ENCODE measurements around the gene APOE.

Gene APOE

GRCh38 chr19:44866664-44867063 lies 38.9 kb upstream of the APOE start:
- TF ChIP-seq PKNOX1 (IDR thresholded peaks at IDR 0.05) (no peak), BHLHE40 (IDR thresholded peaks at IDR 0.05; ENCODE audit: borderline replicate concordance) (no peak), FOXM1 (IDR thresholded peaks at IDR 0.05; ENCODE audit: borderline replicate concordance) (no peak), NFRKB (IDR thresholded peaks at IDR 0.05) (no peak), ARNT (IDR thresholded peaks at IDR 0.05) (no peak), ELF4 (IDR thresholded peaks at IDR 0.05) (no peak), TARDBP (IDR thresholded peaks at IDR 0.05) (no peak), HDGF (IDR thresholded peaks at IDR 0.05; ENCODE audit: borderline replicate concordance) (no peak)
- no peak for DNase-seq (ENCODE audit: extremely low spot score)
- ChIA-PET POLR2A (no interaction called here), CTCF (no interaction called here)

- DNase-seq (ENCODE audit: extremely low spot score): no peak
- TF ChIP-seq ZNF384 (IDR thresholded peaks at IDR 0.05): no peak
- no peak for TF ChIP-seq ARNT (IDR thresholded peaks at IDR 0.05)
- no peak for TF ChIP-seq SP1 (IDR thresholded peaks at IDR 0.05)
- TF ChIP-seq CTBP1 (IDR thresholded peaks at IDR 0.05; ENCODE audit: borderline replicate concordance): no peak
- TF ChIP-seq FOXM1 (IDR thresholded peaks at IDR 0.05; ENCODE audit: borderline replicate concordance): no peak
- TF ChIP-seq LEF1 (IDR thresholded peaks at IDR 0.05; ENCODE audit: borderline replicate concordance): no peak
- TF ChIP-seq HDGF (IDR thresholded peaks at IDR 0.05; ENCODE audit: borderline replicate concordance): no peak
- no peak for TF ChIP-seq BHLHE40 (IDR thresholded peaks at IDR 0.05; ENCODE audit: borderline replicate concordance)
- TF ChIP-seq L3MBTL2 (conservative IDR thresholded peaks at IDR 0.05): no peak
- no peak for TF ChIP-seq ELF4 (IDR thresholded peaks at IDR 0.05)
- TF ChIP-seq PKNOX1 (IDR thresholded peaks at IDR 0.05): no peak
- TF ChIP-seq FOXA1 (IDR thresholded peaks at IDR 0.05): no peak
- TF ChIP-seq FOXK2 (IDR thresholded peaks at IDR 0.05): no peak
- TF ChIP-seq NFRKB (IDR thresholded peaks at IDR 0.05): no peak
- no peak for TF ChIP-seq SUZ12 (IDR thresholded peaks at IDR 0.05)
- TF ChIP-seq TARDBP (IDR thresholded peaks at IDR 0.05): no peak
- ChIA-PET CTCF (interaction anchor here (0.6 kb wide), 1 partner anchor 1421 kb away, joined by 3 read pairs; no protein-coding TSS in a partner anchor), POLR2A (no interaction called here)
Observed at GRCh38 chr19:44867578-44867977, 38.0 kb upstream of the APOE start.

DNA sequence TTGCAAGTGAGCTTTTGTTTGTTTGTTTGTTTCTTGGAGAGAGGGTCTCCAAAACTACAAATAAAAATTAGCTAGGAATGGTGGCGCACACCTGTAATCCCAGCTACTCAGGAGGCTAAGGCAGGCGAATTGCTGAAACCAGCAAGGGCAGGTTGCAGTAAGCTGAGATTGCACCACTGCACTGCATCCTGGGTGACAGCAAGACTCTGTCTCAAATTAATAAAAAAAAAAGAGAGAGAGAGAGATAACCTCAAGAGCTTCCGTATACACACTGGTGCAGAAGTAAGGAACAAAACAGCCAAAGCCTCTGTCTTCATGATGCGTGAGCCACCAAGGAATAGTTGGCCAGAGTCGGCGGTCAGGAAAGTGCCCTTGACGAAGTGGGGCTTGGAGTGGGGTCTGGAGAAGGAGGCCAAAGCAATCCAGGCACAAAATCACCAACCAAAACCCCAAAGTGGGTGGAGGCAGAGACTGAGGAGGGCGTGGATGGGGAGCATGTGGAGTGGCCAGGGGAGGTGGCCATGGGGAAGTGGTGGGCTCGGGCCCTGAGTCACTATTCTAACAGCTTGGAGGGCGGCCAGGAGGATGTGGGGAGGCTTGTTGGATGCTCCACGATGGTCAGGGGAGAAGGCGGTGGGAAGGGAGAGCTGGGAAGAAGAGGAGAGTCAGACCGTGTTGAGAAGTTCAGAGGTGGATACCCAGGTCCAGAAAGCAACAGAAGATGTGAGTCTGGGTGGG lies 35.7 kb upstream of the APOE start:
- ChIA-PET CTCF (no interaction called here), POLR2A (interaction anchor here (1.0 kb wide), 1 partner anchor 20 kb away, joined by 3 read pairs; no protein-coding TSS in a partner anchor)
- TF ChIP-seq FOXA1 (IDR thresholded peaks at IDR 0.05) (no peak), CTBP1 (IDR thresholded peaks at IDR 0.05; ENCODE audit: borderline replicate concordance) (no peak), ZNF384 (IDR thresholded peaks at IDR 0.05) (no peak), FOXK2 (IDR thresholded peaks at IDR 0.05) (no peak), ARNT (IDR thresholded peaks at IDR 0.05) (no peak), PKNOX1 (IDR thresholded peaks at IDR 0.05) (no peak), FOXM1 (IDR thresholded peaks at IDR 0.05; ENCODE audit: borderline replicate concordance) (no peak), NFRKB (IDR thresholded peaks at IDR 0.05) (no peak)
- DNase-seq (ENCODE audit: extremely low spot score): no peak

GRCh38 chr19:44871809-44872208 lies 33.8 kb upstream of the APOE start:
- CTCF ChIA-PET: no interaction called here
- DNase-seq (ENCODE audit: extremely low spot score): no peak
- no peak for TF ChIP-seq TARDBP (IDR thresholded peaks at IDR 0.05)
- no peak for TF ChIP-seq ZNF384 (IDR thresholded peaks at IDR 0.05)
- no peak for TF ChIP-seq L3MBTL2 (conservative IDR thresholded peaks at IDR 0.05)
- TF ChIP-seq CTBP1 (IDR thresholded peaks at IDR 0.05; ENCODE audit: borderline replicate concordance): no peak
- TF ChIP-seq FOXA1 (IDR thresholded peaks at IDR 0.05): no peak
- TF ChIP-seq ARNT (IDR thresholded peaks at IDR 0.05): no peak
- TF ChIP-seq FOXM1 (IDR thresholded peaks at IDR 0.05; ENCODE audit: borderline replicate concordance): no peak
- TF ChIP-seq SUZ12 (IDR thresholded peaks at IDR 0.05): no peak
- TF ChIP-seq SP1 (IDR thresholded peaks at IDR 0.05): no peak
- no peak for TF ChIP-seq FOXK2 (IDR thresholded peaks at IDR 0.05)
- no peak for TF ChIP-seq HDGF (IDR thresholded peaks at IDR 0.05; ENCODE audit: borderline replicate concordance)
- TF ChIP-seq BHLHE40 (IDR thresholded peaks at IDR 0.05; ENCODE audit: borderline replicate concordance): no peak
- TF ChIP-seq PKNOX1 (IDR thresholded peaks at IDR 0.05): no peak
- no peak for TF ChIP-seq NFRKB (IDR thresholded peaks at IDR 0.05)
- TF ChIP-seq LEF1 (IDR thresholded peaks at IDR 0.05; ENCODE audit: borderline replicate concordance): no peak
- no peak for TF ChIP-seq ELF4 (IDR thresholded peaks at IDR 0.05)
- POLR2A ChIA-PET: no interaction called here

DNA sequence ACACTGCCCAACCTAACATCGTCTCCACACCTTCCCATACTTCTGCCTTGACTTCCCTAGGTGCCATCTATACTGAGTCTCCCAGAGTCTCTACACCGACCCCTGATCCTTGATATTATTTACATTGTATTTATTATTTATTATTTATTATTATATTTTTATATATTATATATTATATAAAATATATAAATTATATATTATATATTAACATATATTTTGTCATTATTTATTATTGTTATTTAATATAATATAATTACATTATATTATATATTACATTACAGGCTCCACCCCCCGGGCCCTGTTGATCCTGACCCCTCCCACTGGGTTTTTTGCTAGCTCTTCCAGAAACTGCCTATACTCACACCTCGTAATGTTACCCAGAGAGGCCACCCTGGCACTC lies 32.9 kb upstream of the APOE start:
- ChIA-PET CTCF (no interaction called here), POLR2A (no interaction called here)
- no peak for DNase-seq (ENCODE audit: extremely low spot score)
- TF ChIP-seq LEF1 (IDR thresholded peaks at IDR 0.05; ENCODE audit: borderline replicate concordance) (no peak), BHLHE40 (IDR thresholded peaks at IDR 0.05; ENCODE audit: borderline replicate concordance) (no peak), PKNOX1 (IDR thresholded peaks at IDR 0.05) (no peak), NFRKB (IDR thresholded peaks at IDR 0.05) (no peak), CTBP1 (IDR thresholded peaks at IDR 0.05; ENCODE audit: borderline replicate concordance) (no peak), ARNT (IDR thresholded peaks at IDR 0.05) (no peak), TARDBP (IDR thresholded peaks at IDR 0.05) (no peak), ELF4 (IDR thresholded peaks at IDR 0.05) (no peak), HDGF (IDR thresholded peaks at IDR 0.05; ENCODE audit: borderline replicate concordance) (no peak), FOXK2 (IDR thresholded peaks at IDR 0.05) (no peak), SUZ12 (IDR thresholded peaks at IDR 0.05) (no peak), SP1 (IDR thresholded peaks at IDR 0.05) (no peak), FOXA1 (IDR thresholded peaks at IDR 0.05) (no peak), L3MBTL2 (conservative IDR thresholded peaks at IDR 0.05) (no peak), ZNF384 (IDR thresholded peaks at IDR 0.05) (no peak), FOXM1 (IDR thresholded peaks at IDR 0.05; ENCODE audit: borderline replicate concordance) (no peak)
